Measurements from ENCODE around the gene CST6.
"Not testable (repeated sequence)": the region's sequence is repeated elsewhere in the genome, so short reads cannot be mapped to it uniquely, and the experiment has no call there.

CST6 gene

DNA sequence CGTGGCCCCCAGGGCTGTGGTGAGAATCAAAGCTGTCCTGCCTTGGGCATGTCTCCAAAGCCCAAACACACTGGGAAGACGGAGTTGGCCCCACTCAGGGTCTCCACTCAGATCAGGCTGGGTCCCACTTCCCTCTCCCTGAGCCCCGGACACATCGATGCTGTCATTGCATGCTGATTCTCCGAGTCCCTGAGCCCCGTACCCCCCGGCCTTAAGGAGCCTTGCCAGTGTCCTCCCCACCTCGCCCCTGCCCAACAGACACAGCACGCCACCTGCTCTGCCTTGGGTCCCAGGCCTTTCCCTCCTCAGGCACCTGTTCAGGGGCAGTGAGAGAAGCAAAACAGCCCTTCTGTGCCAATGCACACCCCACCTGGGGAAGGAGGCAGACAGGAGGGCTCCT, 24.5 kb upstream of the CST6 start:
- no peak for DNase-seq

DNA sequence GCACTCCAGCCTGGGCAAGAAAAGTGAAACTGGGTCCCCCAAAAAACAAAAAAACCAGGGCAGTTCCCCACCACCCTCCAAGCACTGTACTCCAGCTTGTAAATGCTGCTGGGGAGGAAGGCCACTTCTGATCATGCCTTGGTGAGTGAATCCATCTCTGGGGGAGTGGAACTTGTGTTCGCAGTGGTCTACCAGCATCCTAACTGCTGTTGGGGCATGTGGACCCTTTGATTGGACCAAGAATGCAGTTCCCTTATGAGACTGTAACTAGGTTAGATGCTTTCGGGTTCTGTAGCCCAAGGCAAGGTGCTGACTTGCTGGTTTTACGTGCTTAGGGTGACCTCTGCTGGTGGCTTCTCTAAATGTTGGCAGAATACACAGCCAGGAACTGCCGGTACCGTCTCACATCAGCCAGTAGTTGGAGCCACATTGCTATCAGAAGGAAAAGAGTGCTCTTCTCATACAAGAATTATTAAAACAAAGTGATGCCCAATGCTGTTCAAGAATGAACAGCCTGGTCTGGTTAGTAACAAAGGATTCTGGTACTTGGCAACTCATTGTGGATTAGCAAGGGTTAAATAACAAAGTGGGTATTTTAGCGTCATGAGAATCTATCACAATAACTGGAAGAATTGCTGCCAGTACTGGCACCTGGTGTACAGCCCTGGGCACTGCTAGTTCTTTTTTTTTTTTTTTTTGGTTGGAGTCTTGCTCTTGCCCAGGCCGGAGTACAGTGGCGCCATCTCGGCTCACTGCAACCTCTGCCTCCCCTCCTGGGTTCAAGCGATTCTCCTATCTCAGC, 22.8 kb upstream of the CST6 start:
- DNase-seq, result peak; percentile 88

DNA sequence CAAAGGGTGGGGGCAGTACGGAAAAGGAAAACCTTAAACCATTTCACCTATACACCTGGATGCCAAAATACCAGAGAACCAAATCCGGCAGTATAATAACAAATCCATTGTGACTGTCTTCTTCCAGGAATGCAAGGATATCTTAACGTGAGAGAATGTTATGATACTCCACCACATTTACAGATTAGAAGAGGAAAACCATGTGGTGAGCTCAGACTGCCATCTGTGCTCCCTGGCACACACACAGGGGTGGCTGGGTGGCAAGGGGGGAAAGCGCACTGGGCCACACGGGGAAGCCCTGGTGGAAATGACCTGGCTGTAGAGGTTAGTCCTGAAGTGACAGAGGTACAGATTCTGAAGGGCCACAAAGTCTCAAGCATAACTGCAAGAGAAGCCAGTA, 19.8 kb upstream of the CST6 start:
- no peak for DNase-seq

- no peak for DNase-seq
These were observed 14.5 kb upstream of the CST6 start for GRCh38 chr11:65997286-65997685.

GRCh38 chr11:66001942-66002647, 9.7 kb upstream of the CST6 start, which contains the start of the genes BANF1 and EIF1AD:
Gene BANF1 (plus strand): TSS chr11:66002503. CDS start chr11:66003251, 748 bp downstream.
Gene EIF1AD (minus strand): TSS chr11:66002157. CDS start chr11:66000389, 1,768 bp downstream.
- peak; percentile 91 for DNase-seq

DNA sequence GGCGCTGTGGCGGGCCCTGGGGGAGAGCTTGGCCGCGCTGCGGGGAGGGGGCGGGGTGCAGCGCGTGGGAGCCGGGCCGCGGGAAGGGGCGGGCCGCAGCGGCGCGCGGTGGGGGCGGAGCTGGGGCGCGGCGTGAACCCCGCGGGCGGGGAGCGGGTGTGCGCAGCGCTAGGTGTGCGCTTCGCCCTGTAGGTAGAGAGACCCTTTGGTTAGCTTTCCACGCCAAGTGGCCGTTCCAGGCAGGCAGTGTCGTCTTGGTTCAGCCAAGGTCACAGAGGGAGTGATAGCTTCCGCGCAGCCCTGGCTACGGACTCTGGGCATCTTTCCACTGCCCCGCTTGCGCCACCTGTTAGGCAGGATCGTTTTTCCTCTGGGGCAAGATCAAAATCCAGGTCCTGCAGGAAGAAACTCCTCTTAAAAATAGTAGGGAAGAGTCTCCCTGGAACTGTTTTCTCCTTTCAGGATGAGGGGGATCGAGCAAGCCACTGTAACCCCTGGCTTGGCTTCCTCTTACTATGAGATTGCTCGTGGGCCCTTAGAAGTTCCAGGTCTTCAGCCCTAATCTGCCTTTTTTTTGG, 9.1 kb upstream of the CST6 start:
- no peak for DNase-seq

DNA sequence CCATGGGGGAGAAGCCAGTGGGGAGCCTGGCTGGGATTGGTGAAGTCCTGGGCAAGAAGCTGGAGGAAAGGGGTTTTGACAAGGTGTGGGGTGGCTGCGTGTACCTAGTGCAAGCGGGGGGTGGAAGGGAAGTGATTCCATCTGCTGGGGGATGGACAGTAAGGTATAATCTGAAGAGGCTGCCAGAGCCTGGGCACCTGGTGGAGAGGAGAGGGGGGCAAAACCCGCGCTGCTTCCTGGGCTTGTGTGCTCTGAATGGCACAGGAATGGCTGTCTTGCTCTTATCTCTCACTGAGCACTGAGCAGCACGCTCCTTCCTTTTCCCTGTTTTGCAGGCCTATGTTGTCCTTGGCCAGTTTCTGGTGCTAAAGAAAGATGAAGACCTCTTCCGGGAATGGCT, 8.5 kb upstream of the CST6 start:
- no peak for DNase-seq

- no peak for DNase-seq
These were observed 7.6 kb upstream of the CST6 start for GRCh38 chr11:66004186-66004585.

DNA sequence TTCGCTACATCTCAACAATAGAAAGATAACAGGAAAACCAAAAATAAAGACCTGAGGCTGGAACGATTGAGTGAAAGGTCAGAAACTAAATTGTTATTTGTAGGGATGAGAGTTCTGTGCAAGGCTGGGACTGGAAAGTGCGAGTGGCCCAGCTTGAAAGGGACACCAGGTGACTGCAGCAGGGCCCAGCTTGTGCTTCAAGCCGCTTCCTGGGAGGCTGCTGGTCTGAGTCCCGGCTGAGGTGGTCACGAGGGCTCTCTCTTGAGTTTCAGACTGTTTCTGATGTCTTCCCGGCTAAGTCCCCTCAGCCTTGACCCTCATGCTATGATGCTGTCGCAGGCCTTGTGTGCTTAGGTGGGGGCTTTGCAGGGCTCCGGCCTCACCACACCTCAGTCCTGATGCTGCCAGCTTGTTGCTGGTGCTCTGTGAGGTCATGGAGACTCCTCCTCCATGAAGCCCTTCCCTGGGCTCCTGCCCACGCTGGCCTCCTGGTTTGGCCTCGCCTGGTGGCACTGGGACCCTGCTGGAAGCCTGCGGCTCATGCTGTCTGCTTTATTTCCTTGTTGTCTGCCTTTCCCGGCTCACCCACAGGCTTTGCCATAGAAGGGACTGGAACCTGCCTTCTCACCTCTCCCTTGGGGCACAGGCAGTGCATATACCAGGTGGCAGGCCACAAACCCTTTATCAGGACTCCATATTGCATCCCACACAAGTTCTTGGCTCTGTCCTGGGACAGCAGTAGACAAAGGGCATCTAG, 5.5 kb upstream of the CST6 start:
- DNase-seq, result no peak

GRCh38 chr11:66006891-66007176, 5.0 kb upstream of the CST6 start:
- no peak for DNase-seq

GRCh38 chr11:66007201-66007634, 4.6 kb upstream of the CST6 start:
- no peak for DNase-seq

GRCh38 chr11:66008095-66008467, 3.7 kb upstream of the CST6 start:
- no peak for DNase-seq

- DNase-seq, result no peak
These were observed 3.2 kb upstream of the CST6 start for GRCh38 chr11:66008468-66009101.

- DNase-seq, result not testable (repeated sequence)
These were observed 1.8 kb upstream of the CST6 start for GRCh38 chr11:66010036-66010435.

- DNase-seq, result no peak
These were observed 496 bp upstream of the CST6 start for GRCh38 chr11:66011239-66011784.

DNA sequence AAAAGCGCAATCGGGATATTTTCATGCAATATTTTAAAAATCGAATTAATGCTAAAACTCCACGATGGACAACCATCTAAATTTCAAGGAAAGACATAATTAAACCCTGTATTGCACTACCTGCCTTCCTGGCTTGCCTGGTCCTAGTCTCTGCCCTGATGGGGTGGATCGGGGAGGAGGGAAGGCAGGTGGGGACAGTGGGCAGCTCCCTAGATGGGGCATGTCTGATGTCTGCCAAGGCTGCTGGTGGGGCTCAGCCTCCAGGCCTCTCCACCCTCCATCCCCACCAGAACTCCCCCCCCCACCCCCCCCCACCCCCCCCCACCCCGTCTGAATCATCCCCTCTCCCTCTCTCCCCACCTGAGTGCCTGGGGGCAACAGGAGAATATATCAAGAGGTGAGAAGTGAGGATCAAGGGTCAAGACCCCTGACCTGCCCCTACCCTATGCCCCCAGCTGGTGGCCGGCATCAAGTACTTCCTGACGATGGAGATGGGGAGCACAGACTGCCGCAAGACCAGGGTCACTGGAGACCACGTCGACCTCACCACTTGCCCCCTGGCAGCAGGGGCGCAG, 650 bp downstream of the CST6 start:
- no peak for DNase-seq

DNA sequence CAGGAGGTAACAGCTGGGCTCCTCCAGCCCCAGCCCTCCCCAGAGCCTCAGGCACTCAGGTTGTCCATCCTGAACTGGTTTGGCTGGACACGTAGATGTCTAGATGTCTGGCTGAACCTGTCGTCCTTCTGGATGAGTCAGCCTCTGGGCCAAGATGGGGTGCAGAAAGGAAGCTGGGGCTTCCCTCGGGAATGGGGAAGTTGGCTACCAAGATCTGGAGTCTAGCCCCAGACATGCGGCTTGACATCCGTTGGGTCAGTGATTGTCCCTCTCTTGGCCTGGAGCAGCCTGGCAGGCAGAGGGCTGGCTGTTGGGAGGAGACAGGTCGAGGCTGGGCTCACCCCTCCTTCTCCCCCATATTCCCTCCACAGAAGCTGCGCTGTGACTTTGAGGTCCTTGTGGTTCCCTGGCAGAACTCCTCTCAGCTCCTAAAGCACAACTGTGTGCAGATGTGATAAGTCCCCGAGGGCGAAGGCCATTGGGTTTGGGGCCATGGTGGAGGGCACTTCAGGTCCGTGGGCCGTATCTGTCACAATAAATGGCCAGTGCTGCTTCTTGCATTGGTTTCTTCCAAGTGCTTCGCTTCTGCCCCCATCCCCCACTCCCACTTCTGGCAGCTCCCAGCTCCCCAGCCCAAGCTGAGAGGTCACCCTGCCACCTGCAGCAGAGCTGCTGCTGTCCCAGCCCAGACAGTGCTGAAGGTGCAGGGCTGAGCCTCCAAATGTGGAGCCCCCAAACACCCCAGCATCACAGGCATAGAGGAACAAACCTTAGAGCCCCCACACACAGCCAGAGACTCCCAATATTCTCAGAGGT, 1.3 kb downstream of the CST6 start:
- DNase-seq, result no peak

GRCh38 chr11:66013762-66014100, 1.9 kb downstream of the CST6 start:
- DNase-seq, result no peak

DNA sequence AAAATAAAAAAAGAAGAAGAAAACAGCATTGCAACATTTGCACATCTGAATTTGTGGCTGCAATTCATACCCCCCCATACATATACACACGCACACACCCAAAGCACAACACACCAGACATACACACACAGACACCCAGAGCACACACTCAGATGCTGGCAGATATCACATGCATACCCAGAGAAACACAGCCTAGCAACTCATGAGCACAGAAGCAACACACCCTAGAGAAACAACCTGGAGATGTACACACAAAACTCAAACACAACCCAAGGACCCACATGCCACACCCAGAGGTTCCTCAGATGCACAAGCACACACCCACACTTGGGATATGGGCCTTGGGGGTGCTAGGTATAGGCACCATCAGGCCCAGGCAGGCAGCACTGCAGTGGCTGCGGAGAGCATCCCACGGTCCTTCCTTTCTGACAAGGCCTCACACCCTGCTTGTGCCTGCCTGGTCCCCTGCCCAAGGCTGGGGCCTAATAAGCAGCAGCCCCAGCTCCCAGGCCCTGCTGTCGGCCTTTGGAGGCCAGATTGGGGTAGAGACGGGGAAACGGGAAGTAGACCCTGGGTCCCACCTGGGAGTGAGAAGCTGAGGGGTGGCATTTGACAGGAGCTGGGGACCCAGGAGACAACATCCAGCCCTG, 3.1 kb downstream of the CST6 start:
- DNase-seq, result no peak

- DNase-seq, result no peak
These were observed 3.7 kb downstream of the CST6 start for GRCh38 chr11:66015454-66015881.

Measured in NCI-H1417 treated with DMSO at 0.1 percent for 48 hours (cell line).